Right lobe of liver (tissue), 4 donors: ENCODE data around the gene DYDC2.

ENCODE experiments used
- POLR2A ChIP-seq: fragments of 450-650 bp; IDR thresholded peaks from one replicate; pipeline ENCODE4 v1.6.1; 2017; ENCODE audit warnings: antibody characterized with exemption, mild to moderate bottlenecking
- TF ChIP-seq, protein P1 (sequence below), 4 donors: fragments of 200-600 bp in 3 of 4; fragments of 450-650 bp in 1 of 4; IDR thresholded peaks; one replicate each; pipeline versions ENCODE4 v1.5.1 to v1.8.0; 2016 to 2022; ENCODE audit warnings: antibody characterized with exemption in 4 of 4, mild to moderate bottlenecking in 2 of 4
- donor health status: DM: no; HTN: no; CAD: no.
- donor health status: DM: no; HTN: no; CAD: no.
- donor health status: DM: no; HTN: yes; CAD: no.

DNA sequence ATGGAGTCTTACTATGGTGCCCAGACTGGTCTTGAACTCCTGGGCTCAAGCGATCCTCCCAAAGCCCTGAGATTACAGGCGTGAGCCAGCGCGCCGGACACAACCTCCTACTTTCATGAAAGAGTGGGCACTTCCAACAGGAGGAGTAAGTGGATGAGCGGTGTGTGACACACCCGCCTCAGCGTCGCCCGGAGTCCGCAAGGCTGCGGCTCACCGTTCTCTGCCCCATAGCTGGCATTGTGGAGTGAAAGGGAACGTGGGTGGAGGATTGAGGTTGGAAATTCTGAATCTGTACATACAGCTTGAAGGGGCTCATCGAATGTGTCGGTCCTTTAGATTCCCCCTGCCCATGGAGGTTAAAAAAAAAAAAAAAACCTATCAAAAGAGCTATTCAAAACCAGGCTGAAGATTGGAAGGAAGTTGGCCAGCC lies 51.2 kb downstream of the DYDC2 start:
- TF ChIP-seq, protein P1, sequence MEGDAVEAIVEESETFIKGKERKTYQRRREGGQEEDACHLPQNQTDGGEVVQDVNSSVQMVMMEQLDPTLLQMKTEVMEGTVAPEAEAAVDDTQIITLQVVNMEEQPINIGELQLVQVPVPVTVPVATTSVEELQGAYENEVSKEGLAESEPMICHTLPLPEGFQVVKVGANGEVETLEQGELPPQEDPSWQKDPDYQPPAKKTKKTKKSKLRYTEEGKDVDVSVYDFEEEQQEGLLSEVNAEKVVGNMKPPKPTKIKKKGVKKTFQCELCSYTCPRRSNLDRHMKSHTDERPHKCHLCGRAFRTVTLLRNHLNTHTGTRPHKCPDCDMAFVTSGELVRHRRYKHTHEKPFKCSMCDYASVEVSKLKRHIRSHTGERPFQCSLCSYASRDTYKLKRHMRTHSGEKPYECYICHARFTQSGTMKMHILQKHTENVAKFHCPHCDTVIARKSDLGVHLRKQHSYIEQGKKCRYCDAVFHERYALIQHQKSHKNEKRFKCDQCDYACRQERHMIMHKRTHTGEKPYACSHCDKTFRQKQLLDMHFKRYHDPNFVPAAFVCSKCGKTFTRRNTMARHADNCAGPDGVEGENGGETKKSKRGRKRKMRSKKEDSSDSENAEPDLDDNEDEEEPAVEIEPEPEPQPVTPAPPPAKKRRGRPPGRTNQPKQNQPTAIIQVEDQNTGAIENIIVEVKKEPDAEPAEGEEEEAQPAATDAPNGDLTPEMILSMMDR (IDR thresholded peaks at IDR 0.05) = no peak
- no peak for TF ChIP-seq POLR2A
